Smooth muscle cell (in vitro differentiated cells): Measurements from ENCODE around the gene ANTKMT. TPM values are rescaled to one million over a fixed set of nuclear protein-coding genes. Genes with fewer than 3 reads are reported as not detected.

Source experiments
- DNase-seq: peaks from one replicate; lab custom pipeline; 2025; ENCODE audit not compliant: unreplicated experiment; lab: John Stamatoyannopoulos, UW
- H2AFZ ChIP-seq: fragments of 200-600 bp; sonication (generic); 2 replicates; pipeline ENCODE4 v1.6.0; 2016; ENCODE audit warnings: antibody characterized with exemption, low read depth, mild to moderate bottlenecking
- H3F3A ChIP-seq: fragments of 200-600 bp; sonication (generic); 2 replicates; pipeline ENCODE4 v1.6.0; 2017; ENCODE audit warnings: antibody characterized with exemption, low read depth
- H3K27ac ChIP-seq: fragments of 200-600 bp; sonication (generic); 2 replicates; pipeline ENCODE4 v1.5.1; 2016; ENCODE audit warnings: low read depth, mild to moderate bottlenecking
- H3K27me3 ChIP-seq: fragments of 200-600 bp; sonication (generic); 2 replicates; pipeline ENCODE4 v1.6.1; 2016; ENCODE audit warnings: low read depth, mild to moderate bottlenecking
- H3K36me3 ChIP-seq: fragments of 200-600 bp; sonication (generic); 2 replicates; pipeline ENCODE4 v1.5.1; 2016; ENCODE audit warnings: low read depth
- H3K4me1 ChIP-seq: fragments of 200-600 bp; sonication (generic); 2 replicates; pipeline ENCODE4 v1.5.1; 2016; ENCODE audit warnings: low read depth
- H3K4me2 ChIP-seq: fragments of 200-600 bp; sonication (generic); 2 replicates; pipeline ENCODE4 v1.6.0; 2016; ENCODE audit warnings: mild to moderate bottlenecking
- H3K4me3 ChIP-seq: fragments of 200-600 bp; sonication (generic); 2 replicates; pipeline ENCODE4 v1.5.1; 2016; ENCODE audit warnings: mild to moderate bottlenecking
- H3K79me2 ChIP-seq: fragments of 200-600 bp; sonication (generic); 2 replicates; pipeline ENCODE4 v1.6.0; 2016; ENCODE audit warnings: low read depth, mild to moderate bottlenecking
- H3K9ac ChIP-seq: fragments of 200-600 bp; sonication (generic); 2 replicates; pipeline ENCODE4 v1.6.0; 2016; ENCODE audit warnings: low read depth
- H3K9me3 ChIP-seq: fragments of 200-600 bp; sonication (generic); replicated peaks from 2 replicates; pipeline ENCODE4 v1.5.1; 2016; ENCODE audit warnings: low read depth
- H4K20me1 ChIP-seq: fragments of 200-600 bp; sonication (generic); 2 replicates; pipeline ENCODE4 v1.6.0; 2016; ENCODE audit warnings: low read depth
- CTCF ChIP-seq: fragments of 200-600 bp; sonication (generic); IDR thresholded peaks from 2 replicates; pipeline ENCODE4 v1.5.1; 2017; ENCODE audit warnings: borderline replicate concordance, mild to moderate bottlenecking, antibody characterized with exemption; ENCODE audit not compliant: insufficient read depth, poor library complexity, severe bottlenecking
- WGBS: methylation state at CpG from one replicate; pipeline ENCODE4 v1.1.7; 2016; ENCODE audit warnings: low lambda C conversion rate; 5-methylcytosine and 5-hydroxymethylcytosine counted together
- polyA plus RNA-seq: library from polyadenylated mRNA; unstranded; fragments of >200 nt; fragmentation: Nextera tagmentation; extraction: Ambion mirVana; gene quantifications from 2 replicates; pipeline ENCODE4 v1.2.1, GENCODE V29; 2016
- total RNA-seq: library from RNA; depleted of rRNA; stranded (reverse); fragments of >200 nt; gene quantifications from 2 replicates; pipeline ENCODE4 v1.2.3, GENCODE V29; 2014

Gene ANTKMT
- total and polyA plus RNA-seq, 2 experiments from 2014 or later, result 15.6 to 39.8 TPM

GRCh38 chr16:674968-675883 is 45.7 kb upstream of the ANTKMT start, which contains the start of gene RHBDL1:
RHBDL1 (plus strand) TSS chr16:675671; CDS start chr16:675791, 120 bp downstream.
- Histone ChIP-seq H3F3A (peaks cover 4% of the 10 kb centered on the region), H3K9me3 (no peaks in the 10 kb centered on the region), H3K27me3 (no peaks in the 10 kb centered on the region), H4K20me1 (peaks cover 16% of the 10 kb centered on the region), H3K4me3 (peak within 1 kb of the TSS; percentile 44), H3K79me2 (no peaks in the 10 kb centered on the region), H3K4me1 (peaks cover 6% of the 10 kb centered on the region), H3K27ac (no peak within 1 kb of the TSS), H2AFZ (no peak within 1 kb of the TSS), H3K4me2 (peak within 1 kb of the TSS; percentile 88), H3K9ac (no peak within 1 kb of the TSS), H3K36me3 (no peaks in the 10 kb centered on the region)
- TF ChIP-seq CTCF, result no peak
- peak; percentile 30 for DNase-seq
- WGBS, result 10% methylated on average over 40 of the region's 73 CpGs

- no peak for TF ChIP-seq CTCF
- H3K79me2 ChIP-seq, result peaks cover 5% of the 10 kb centered on the region
- peak overlapping the region; percentile 88 for H3K4me2 ChIP-seq
- 82% methylated on average over 13 of the region's 25 CpGs for WGBS
- no peaks in the 10 kb centered on the region for H3K27me3 ChIP-seq
- no peaks in the 10 kb centered on the region for H3K36me3 ChIP-seq
- H3K4me1 ChIP-seq, result peaks cover 9% of the 10 kb centered on the region
- no peak overlapping the region for H3K27ac ChIP-seq
- no peak for DNase-seq
- peak overlapping the region; percentile 44 for H3K4me3 ChIP-seq
- no peaks in the 10 kb centered on the region for H3K9me3 ChIP-seq
- H2AFZ ChIP-seq, result no peak overlapping the region
- peaks cover 4% of the 10 kb centered on the region for H3F3A ChIP-seq
- H4K20me1 ChIP-seq, result peaks cover 23% of the 10 kb centered on the region
- no peak overlapping the region for H3K9ac ChIP-seq
These were observed 44.9 kb upstream of the ANTKMT start for GRCh38 chr16:675884-676564.

- DNase-seq, result no peak
- TF ChIP-seq CTCF, result no peak
- Histone ChIP-seq H2AFZ (no peak overlapping the region), H3K4me3 (no peak overlapping the region), H3K27me3 (no peaks in the 10 kb centered on the region), H3K9ac (no peak overlapping the region), H3K79me2 (peaks cover 10% of the 10 kb centered on the region), H3K36me3 (no peaks in the 10 kb centered on the region), H3K27ac (no peak overlapping the region), H3F3A (peaks cover 4% of the 10 kb centered on the region), H3K4me2 (no peak overlapping the region), H4K20me1 (peaks cover 28% of the 10 kb centered on the region), H3K9me3 (no peaks in the 10 kb centered on the region), H3K4me1 (peaks cover 14% of the 10 kb centered on the region)
- WGBS, result 95% methylated on average over 17 of the region's 21 CpGs
These were observed 44.4 kb upstream of the ANTKMT start for GRCh38 chr16:676565-676902.
